ENCODE data around the gene PLG. TPM values are rescaled to one million over a fixed set of nuclear protein-coding genes. Genes with fewer than 3 reads are reported as not detected.

Gene PLG
- total RNA-seq, 3 donors from 2014 or later, result not detected

- intact Hi-C loops (cut with DNase I; ENCODE audit: low total_unique reads), result no loop called here
- no peaks in the 10 kb centered on the region for H3K4me1 ChIP-seq
Measured at GRCh38 chr6:160756871-160757270, 54.8 kb downstream of the PLG start.

GRCh38 chr6:160764847-160765246 is 62.8 kb downstream of the PLG start:
- no peak for TF ChIP-seq CTCF (IDR thresholded peaks at IDR 0.05)
- no peak for TF ChIP-seq POLR2AphosphoS5 (IDR thresholded peaks at IDR 0.05)
- TF ChIP-seq POLR2A (IDR thresholded peaks at IDR 0.05), result no peak
- no peak overlapping the region for H3K4me3 ChIP-seq
- intact Hi-C loops (cut with DNase I; ENCODE audit: low total_unique reads), result no loop called here
- H3K27me3 ChIP-seq, result no peaks in the 10 kb centered on the region
- no peaks in the 10 kb centered on the region for H3K4me1 ChIP-seq
- H3K36me3 ChIP-seq, result no peaks in the 10 kb centered on the region
- no peak overlapping the region for H3K27ac ChIP-seq
- H3K9me3 ChIP-seq, result peaks cover 0 to 15% of the 10 kb centered on the region in 2 donors
- DNase-seq (ENCODE audit: low spot score in 2 of 2), result no peak

More at GRCh38 chr6:160756871-160757270, 54.8 kb downstream of the PLG start:
- H3K27ac ChIP-seq, result no peak overlapping the region
- no peaks in the 10 kb centered on the region for H3K36me3 ChIP-seq
- no peak for TF ChIP-seq POLR2AphosphoS5 (IDR thresholded peaks at IDR 0.05)
- no peak for TF ChIP-seq POLR2A (IDR thresholded peaks at IDR 0.05)
- TF ChIP-seq CTCF (IDR thresholded peaks at IDR 0.05), result no peak
- no peak overlapping the region for H3K4me3 ChIP-seq
- peaks cover 0 to 4% of the 10 kb centered on the region in 2 donors for H3K27me3 ChIP-seq
- no peak for DNase-seq (ENCODE audit: low spot score in 2 of 2)
- H3K9me3 ChIP-seq, result peaks cover 0 to 5% of the 10 kb centered on the region in 2 donors

- intact Hi-C loops (cut with DNase I; ENCODE audit: low total_unique reads), result no loop called here
- no peaks in the 10 kb centered on the region for H3K4me1 ChIP-seq
- TF ChIP-seq POLR2AphosphoS5 (IDR thresholded peaks at IDR 0.05) (no peak), POLR2A (IDR thresholded peaks at IDR 0.05) (no peak), CTCF (IDR thresholded peaks at IDR 0.05) (no peak)
- no peaks in the 10 kb centered on the region for H3K27me3 ChIP-seq
- peaks cover 0 to 15% of the 10 kb centered on the region in 2 donors for H3K9me3 ChIP-seq
- H3K36me3 ChIP-seq, result no peaks in the 10 kb centered on the region
- no peak overlapping the region for H3K4me3 ChIP-seq
- no peak for DNase-seq (ENCODE audit: low spot score in 2 of 2)
- H3K27ac ChIP-seq, result no peak overlapping the region
Measured at GRCh38 chr6:160765412-160765811, 63.4 kb downstream of the PLG start.

- no peaks in the 10 kb centered on the region for H3K36me3 ChIP-seq
- H3K4me1 ChIP-seq, result no peaks in the 10 kb centered on the region
- no peak overlapping the region for H3K27ac ChIP-seq
- intact Hi-C loops (cut with DNase I; ENCODE audit: low total_unique reads), result no loop called here
- H3K4me3 ChIP-seq, result peak overlapping the region; percentile 35 to 77 (median 50)
- TF ChIP-seq POLR2A (IDR thresholded peaks at IDR 0.05) (no peak), CTCF (IDR thresholded peaks at IDR 0.05) (no peak), POLR2AphosphoS5 (IDR thresholded peaks at IDR 0.05) (no peak)
- peaks cover 0 to 10% of the 10 kb centered on the region in 2 donors for H3K9me3 ChIP-seq
- H3K27me3 ChIP-seq, result no peaks in the 10 kb centered on the region
- DNase-seq (ENCODE audit: low spot score in 2 of 2), result no peak
Measured at GRCh38 chr6:160766657-160766988, 64.6 kb downstream of the PLG start.

- Histone ChIP-seq H3K4me1 (no peaks in the 10 kb centered on the region), H3K4me3 (peak overlapping the region; percentile 35 to 77 (median 50)), H3K9me3 (peaks cover 0 to 9% of the 10 kb centered on the region in 2 donors), H3K36me3 (no peaks in the 10 kb centered on the region), H3K27me3 (no peaks in the 10 kb centered on the region), H3K27ac (no peak overlapping the region)
- intact Hi-C loops (cut with DNase I; ENCODE audit: low total_unique reads), result no loop called here
- DNase-seq (ENCODE audit: low spot score in 2 of 2), result peak; percentile 50 to 67
- TF ChIP-seq POLR2A (IDR thresholded peaks at IDR 0.05) (no peak), CTCF (IDR thresholded peaks at IDR 0.05) (peak; percentile 39 to 57 (median 46)), POLR2AphosphoS5 (IDR thresholded peaks at IDR 0.05) (no peak)
Measured at GRCh38 chr6:160766989-160767646, 65.1 kb downstream of the PLG start.
